Colonic mucosa (tissue), 4 donors: Measurements from ENCODE around the gene SP100. TPM values are rescaled to one million over a fixed set of nuclear protein-coding genes. Genes with fewer than 3 reads are reported as not detected.

Source experiments
- DNase-seq: peaks from one replicate; pipeline ENCODE4 v3.0.0-alpha.2; 2020
- H3K27ac ChIP-seq: fragments of 200-600 bp; one replicate; pipeline ENCODE4 v1.8.0; 2021
- H3K27me3 ChIP-seq: fragments of 200-600 bp; one replicate; pipeline ENCODE4 v1.8.0; 2021
- H3K36me3 ChIP-seq: fragments of 200-600 bp; one replicate; pipeline ENCODE4 v1.8.0; 2021
- H3K4me1 ChIP-seq: fragments of 200-600 bp; one replicate; pipeline ENCODE4 v1.8.0; 2021; ENCODE audit warnings: mild to moderate bottlenecking
- H3K4me3 ChIP-seq: fragments of 200-600 bp; one replicate; pipeline ENCODE4 v1.8.0; 2021
- H3K9ac ChIP-seq, 2 donors: one replicate each; pipeline ENCODE4 v1.7.0; 2013; ENCODE audit warnings: control low read depth in 2 of 2, low read depth in 2 of 2, low read length in 2 of 2
- H3K9me3 ChIP-seq: fragments of 200-600 bp; one replicate; pipeline ENCODE4 v1.8.0; 2021
- CTCF ChIP-seq: fragments of 200-600 bp; IDR thresholded peaks from one replicate; pipeline ENCODE4 v1.8.0; 2022; ENCODE audit warnings: antibody characterized with exemption, mild to moderate bottlenecking
- intact Hi-C: fragments of 100-400 bp; cut with DNase I; formaldehyde crosslinking; loops from one replicate; pipeline ENCODE4 v1.14.1; 2022
- total RNA-seq, 2 donors: library from RNA; stranded (reverse); fragmentation: NEBNext Ultra II Directional in 1 of 2; extraction: Animal tissue kit (Norgen Biotek cat#: 25700) in 1 of 2; gene quantifications; one replicate each; pipeline ENCODE4 v1.2.1, GENCODE V29; 2021
- donor health status: healthy.
- donor health status: DM: no; HTN: no; CAD: no.
- donor health status: DM: no; HTN: no; CAD: no.

Gene SP100
- total RNA-seq, 2 donors from 2014 or later, result 35.7 to 53.6 TPM

DNA sequence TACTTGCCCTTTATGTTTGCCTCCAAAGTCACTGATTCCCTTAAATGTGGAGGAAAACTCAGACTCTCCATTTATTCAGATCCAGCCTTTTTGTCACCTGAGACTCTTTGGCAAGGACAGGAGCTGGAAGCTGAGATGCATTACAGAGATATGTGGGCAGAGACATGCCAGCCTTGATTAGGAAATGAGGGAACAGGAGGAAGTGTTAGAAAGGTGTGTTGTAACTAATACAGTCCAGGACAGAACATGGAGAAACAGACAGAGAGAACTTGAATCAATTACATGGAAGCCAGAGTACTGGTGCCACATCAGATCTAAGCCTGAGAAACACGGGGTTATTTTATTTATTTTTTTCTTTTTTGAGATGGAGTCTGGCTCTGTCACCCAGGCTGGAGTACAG lies 79.0 kb downstream of the SP100 start:
- Histone ChIP-seq H3K4me1 (no peaks in the 10 kb centered on the region), H3K9me3 (no peaks in the 10 kb centered on the region), H3K27ac (no peak overlapping the region), H3K36me3 (peaks cover 6% of the 10 kb centered on the region), H3K27me3 (no peaks in the 10 kb centered on the region), H3K9ac (no peak overlapping the region), H3K4me3 (no peak overlapping the region)
- TF ChIP-seq CTCF, result no peak
- no peak for DNase-seq
- intact Hi-C loops, result no loop called here

- Histone ChIP-seq H3K27me3 (no peaks in the 10 kb centered on the region), H3K27ac (no peak overlapping the region), H3K36me3 (peaks cover 6% of the 10 kb centered on the region), H3K9me3 (no peaks in the 10 kb centered on the region), H3K9ac (no peak overlapping the region), H3K4me1 (no peaks in the 10 kb centered on the region), H3K4me3 (no peak overlapping the region)
- DNase-seq, result no peak
- TF ChIP-seq CTCF, result no peak
- intact Hi-C loops, result no loop called here
Observed at GRCh38 chr2:230496891-230497290, 80.9 kb downstream of the SP100 start.

- H3K4me1 ChIP-seq, result no peaks in the 10 kb centered on the region
- no peaks in the 10 kb centered on the region for H3K9me3 ChIP-seq
- no peak for TF ChIP-seq CTCF
- intact Hi-C loops, result no loop called here
- H3K36me3 ChIP-seq, result peaks cover 6% of the 10 kb centered on the region
- no peak for DNase-seq
- no peak overlapping the region for H3K27ac ChIP-seq
- H3K9ac ChIP-seq, result no peak overlapping the region
- no peak overlapping the region for H3K4me3 ChIP-seq
- H3K27me3 ChIP-seq, result no peaks in the 10 kb centered on the region
Observed at GRCh38 chr2:230498506-230499107, 82.6 kb downstream of the SP100 start.

DNA sequence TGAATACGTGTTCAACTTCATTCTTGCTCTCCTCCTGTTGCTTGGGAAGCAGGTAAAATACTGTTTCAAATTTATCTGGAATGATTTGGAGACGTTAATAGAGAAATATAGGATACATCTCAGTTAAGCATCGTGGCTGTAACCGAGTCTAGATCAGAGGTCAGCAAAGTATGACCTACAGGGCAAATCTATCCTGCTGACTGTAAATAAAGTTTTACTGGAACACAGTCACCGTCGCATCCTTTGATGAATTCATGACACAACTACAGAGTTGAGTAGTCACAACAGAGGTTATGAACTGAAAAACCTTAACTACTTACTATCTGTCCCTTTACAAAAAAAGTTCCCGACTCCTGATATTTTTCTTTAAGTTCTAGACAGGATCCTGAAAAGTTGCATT lies 86.6 kb downstream of the SP100 start:
- Histone ChIP-seq H3K9me3 (no peaks in the 10 kb centered on the region), H3K27ac (no peak overlapping the region), H3K9ac (no peak overlapping the region), H3K4me1 (no peaks in the 10 kb centered on the region), H3K27me3 (no peaks in the 10 kb centered on the region), H3K4me3 (no peak overlapping the region), H3K36me3 (peaks cover 6% of the 10 kb centered on the region)
- no peak for DNase-seq
- intact Hi-C loops, result no loop called here
- TF ChIP-seq CTCF, result no peak

- intact Hi-C loops, result no loop called here
- H3K36me3 ChIP-seq, result peaks cover 4% of the 10 kb centered on the region
- TF ChIP-seq CTCF, result no peak
Observed at GRCh38 chr2:230503798-230504197, 87.8 kb downstream of the SP100 start.

More at GRCh38 chr2:230503798-230504197, 87.8 kb downstream of the SP100 start:
- no peaks in the 10 kb centered on the region for H3K9me3 ChIP-seq
- no peak overlapping the region for H3K9ac ChIP-seq
- H3K27ac ChIP-seq, result no peak overlapping the region
- H3K4me1 ChIP-seq, result no peaks in the 10 kb centered on the region
- no peak overlapping the region for H3K4me3 ChIP-seq
- H3K27me3 ChIP-seq, result no peaks in the 10 kb centered on the region
- no peak for DNase-seq
